Measurements from ENCODE around the gene MMP20.

DNA sequence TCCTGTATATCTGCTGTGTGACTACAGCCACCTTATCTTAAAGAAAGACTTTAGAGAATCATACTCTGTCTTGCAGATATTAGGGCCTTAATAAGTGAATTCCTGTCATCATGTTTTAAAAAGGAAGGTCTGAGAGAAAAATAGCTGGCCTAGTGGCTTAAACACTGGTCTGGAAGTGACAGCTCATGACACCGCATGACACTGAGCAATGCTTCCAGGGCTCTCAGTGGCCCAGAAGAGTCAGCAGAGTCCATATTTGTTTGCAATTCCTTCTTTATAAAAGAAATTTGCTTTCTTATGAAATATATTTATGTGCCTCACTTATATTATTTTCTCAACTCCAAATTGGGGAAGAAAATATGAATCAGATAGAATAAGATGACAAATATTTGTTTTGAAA, 33.0 kb downstream of the MMP20 start:
- TF ChIP-seq, protein P1, sequence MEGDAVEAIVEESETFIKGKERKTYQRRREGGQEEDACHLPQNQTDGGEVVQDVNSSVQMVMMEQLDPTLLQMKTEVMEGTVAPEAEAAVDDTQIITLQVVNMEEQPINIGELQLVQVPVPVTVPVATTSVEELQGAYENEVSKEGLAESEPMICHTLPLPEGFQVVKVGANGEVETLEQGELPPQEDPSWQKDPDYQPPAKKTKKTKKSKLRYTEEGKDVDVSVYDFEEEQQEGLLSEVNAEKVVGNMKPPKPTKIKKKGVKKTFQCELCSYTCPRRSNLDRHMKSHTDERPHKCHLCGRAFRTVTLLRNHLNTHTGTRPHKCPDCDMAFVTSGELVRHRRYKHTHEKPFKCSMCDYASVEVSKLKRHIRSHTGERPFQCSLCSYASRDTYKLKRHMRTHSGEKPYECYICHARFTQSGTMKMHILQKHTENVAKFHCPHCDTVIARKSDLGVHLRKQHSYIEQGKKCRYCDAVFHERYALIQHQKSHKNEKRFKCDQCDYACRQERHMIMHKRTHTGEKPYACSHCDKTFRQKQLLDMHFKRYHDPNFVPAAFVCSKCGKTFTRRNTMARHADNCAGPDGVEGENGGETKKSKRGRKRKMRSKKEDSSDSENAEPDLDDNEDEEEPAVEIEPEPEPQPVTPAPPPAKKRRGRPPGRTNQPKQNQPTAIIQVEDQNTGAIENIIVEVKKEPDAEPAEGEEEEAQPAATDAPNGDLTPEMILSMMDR (IDR thresholded peaks at IDR 0.05 in 4 of 5, conservative IDR thresholded peaks at IDR 0.05 in 1 of 5): no peak
- no peak for TF ChIP-seq POLR2A (IDR thresholded peaks at IDR 0.05)

Data from gastrocnemius medialis (tissue), 4 donors.